Stimulated activated CD4-positive, alpha-beta T cell treated with anti-CD3 and anti-CD28 coated beads, TNF-alpha, amount 100 ng/mL, for 48 hours (primary cell): Measurements from ENCODE around the gene RAD54L.
"Not testable (repeated sequence)": the region's sequence is repeated elsewhere in the genome, so short reads cannot be mapped to it uniquely, and the experiment has no call there.

Source experiments
- DNase-seq, 3 donors: peaks; one replicate each; pipeline ENCODE4 v3.0.0-alpha.2; 2020; ENCODE audit warnings: low read depth in 3 of 3

The RAD54L gene

GRCh38 chr1:46319960-46320914 is 72.7 kb downstream of the RAD54L start:
- DNase-seq, result not testable (repeated sequence)

- DNase-seq, result not testable (repeated sequence)
Measured at GRCh38 chr1:46322191-46322590, 74.6 kb downstream of the RAD54L start.

- DNase-seq, result not testable (repeated sequence)
Measured at GRCh38 chr1:46325285-46326076, 77.9 kb downstream of the RAD54L start.
